ENCODE measurements around the gene FGF1. TPM values are rescaled to one million over a fixed set of nuclear protein-coding genes. Genes with fewer than 3 reads are reported as not detected.

The FGF1 gene
- total RNA-seq, 3 donors from 2014 or later (not counting 1 experiment from before 2014, with no cell fraction given), result not detected

GRCh38 chr5:142688281-142688989 lies 2.5 kb upstream of the FGF1 start:
- intact Hi-C loops (cut with micrococcal nuclease), result no loop called here
- H3K27ac ChIP-seq (ENCODE audit: low read length), result no peak overlapping the region
- Mint-ChIP-seq H3K4me1 (no peaks in the 10 kb centered on the region), H3K4me3 (no peak overlapping the region), H3K36me3 (no peaks in the 10 kb centered on the region), H3K27ac (no peak overlapping the region), H3K9me3 (no peaks in the 10 kb centered on the region), H3K27me3 (ENCODE audit: low read depth in 2 of 2) (peaks cover 9 to 24% of the 10 kb centered on the region in 2 donors)
- DNase-seq (no peak), ATAC-seq (no peak)
- no peaks in the 10 kb centered on the region for H3K4me1 ChIP-seq (ENCODE audit: control insufficient read depth, insufficient read depth, low read length)
- no peaks in the 10 kb centered on the region for H3K9me3 ChIP-seq (ENCODE audit: control insufficient read depth, insufficient read depth, low read length)
- 80% methylated on average over 7 of the region's 7 CpGs for WGBS (ENCODE audit: insufficient coverage)
- TF ChIP-seq, protein P1, sequence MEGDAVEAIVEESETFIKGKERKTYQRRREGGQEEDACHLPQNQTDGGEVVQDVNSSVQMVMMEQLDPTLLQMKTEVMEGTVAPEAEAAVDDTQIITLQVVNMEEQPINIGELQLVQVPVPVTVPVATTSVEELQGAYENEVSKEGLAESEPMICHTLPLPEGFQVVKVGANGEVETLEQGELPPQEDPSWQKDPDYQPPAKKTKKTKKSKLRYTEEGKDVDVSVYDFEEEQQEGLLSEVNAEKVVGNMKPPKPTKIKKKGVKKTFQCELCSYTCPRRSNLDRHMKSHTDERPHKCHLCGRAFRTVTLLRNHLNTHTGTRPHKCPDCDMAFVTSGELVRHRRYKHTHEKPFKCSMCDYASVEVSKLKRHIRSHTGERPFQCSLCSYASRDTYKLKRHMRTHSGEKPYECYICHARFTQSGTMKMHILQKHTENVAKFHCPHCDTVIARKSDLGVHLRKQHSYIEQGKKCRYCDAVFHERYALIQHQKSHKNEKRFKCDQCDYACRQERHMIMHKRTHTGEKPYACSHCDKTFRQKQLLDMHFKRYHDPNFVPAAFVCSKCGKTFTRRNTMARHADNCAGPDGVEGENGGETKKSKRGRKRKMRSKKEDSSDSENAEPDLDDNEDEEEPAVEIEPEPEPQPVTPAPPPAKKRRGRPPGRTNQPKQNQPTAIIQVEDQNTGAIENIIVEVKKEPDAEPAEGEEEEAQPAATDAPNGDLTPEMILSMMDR (IDR thresholded peaks at IDR 0.05), result no peak
- H3K4me3 ChIP-seq (ENCODE audit: low read length), result no peak overlapping the region
- H3K36me3 ChIP-seq (ENCODE audit: control insufficient read depth, insufficient read depth, low read length), result no peaks in the 10 kb centered on the region
- H3K27me3 ChIP-seq (ENCODE audit: control insufficient read depth, insufficient read depth, low read length), result no peaks in the 10 kb centered on the region

GRCh38 chr5:142686968-142687367 lies 1.1 kb upstream of the FGF1 start:
- Histone ChIP-seq H3K27ac (ENCODE audit: low read length) (no peak overlapping the region), H3K4me1 (ENCODE audit: control insufficient read depth, insufficient read depth, low read length) (no peaks in the 10 kb centered on the region), H3K36me3 (ENCODE audit: control insufficient read depth, insufficient read depth, low read length) (no peaks in the 10 kb centered on the region), H3K4me3 (ENCODE audit: low read length) (no peak overlapping the region), H3K27me3 (ENCODE audit: control insufficient read depth, insufficient read depth, low read length) (no peaks in the 10 kb centered on the region), H3K9me3 (ENCODE audit: control insufficient read depth, insufficient read depth, low read length) (no peaks in the 10 kb centered on the region)
- no peak overlapping the region for H3K4me3 Mint-ChIP-seq
- DNase-seq (no peak), ATAC-seq (no peak)
- no peaks in the 10 kb centered on the region for H3K9me3 Mint-ChIP-seq
- peaks cover 9 to 24% of the 10 kb centered on the region in 2 donors for H3K27me3 Mint-ChIP-seq (ENCODE audit: low read depth in 2 of 2)
- no peak overlapping the region for H3K27ac Mint-ChIP-seq
- H3K36me3 Mint-ChIP-seq, result no peaks in the 10 kb centered on the region
- WGBS (ENCODE audit: insufficient coverage), result 95% methylated on average over 3 of the region's 4 CpGs
- intact Hi-C loops (cut with micrococcal nuclease), result no loop called here
- H3K4me1 Mint-ChIP-seq, result no peaks in the 10 kb centered on the region
- TF ChIP-seq, protein P1 (IDR thresholded peaks at IDR 0.05), result no peak

- H3K4me1 Mint-ChIP-seq, result no peaks in the 10 kb centered on the region
- WGBS (ENCODE audit: insufficient coverage), result 79% methylated on average over 9 of the region's 11 CpGs
Measured at GRCh38 chr5:142686210-142686734, 382 bp upstream of the FGF1 start.

More at GRCh38 chr5:142686210-142686734, 382 bp upstream of the FGF1 start:
- Histone ChIP-seq H3K27ac (ENCODE audit: low read length) (no peak overlapping the region), H3K36me3 (ENCODE audit: control insufficient read depth, insufficient read depth, low read length) (no peaks in the 10 kb centered on the region), H3K27me3 (ENCODE audit: control insufficient read depth, insufficient read depth, low read length) (no peaks in the 10 kb centered on the region), H3K4me1 (ENCODE audit: control insufficient read depth, insufficient read depth, low read length) (no peaks in the 10 kb centered on the region), H3K9me3 (ENCODE audit: control insufficient read depth, insufficient read depth, low read length) (no peaks in the 10 kb centered on the region), H3K4me3 (ENCODE audit: low read length) (no peak overlapping the region)
- Mint-ChIP-seq H3K36me3 (no peaks in the 10 kb centered on the region), H3K27ac (no peak overlapping the region), H3K9me3 (no peaks in the 10 kb centered on the region), H3K27me3 (ENCODE audit: low read depth in 2 of 2) (peaks cover 9 to 24% of the 10 kb centered on the region in 2 donors), H3K4me3 (no peak overlapping the region)
- DNase-seq, result no peak
- TF ChIP-seq, protein P1 (IDR thresholded peaks at IDR 0.05), result no peak
- ATAC-seq, result no peak
- intact Hi-C loops (cut with micrococcal nuclease), result no loop called here
